Breast epithelium (tissue), 4 donors: Measurements from ENCODE around the gene TOGARAM2. TPM values are rescaled to one million over a fixed set of nuclear protein-coding genes. Genes with fewer than 3 reads are reported as not detected.

Experiments used
- DNase-seq, 2 donors: peaks; one replicate each; pipeline ENCODE4 v3.0.0-alpha.2; 2019; ENCODE audit warnings: low spot score in 2 of 2
- H3K27ac ChIP-seq, 2 donors: fragments of 200-600 bp; sonication (generic) in 1 of 2; one replicate each; pipeline ENCODE4 v1.5.1; 2016 to 2019; ENCODE audit warnings: mild to moderate bottlenecking in 1 of 2
- H3K27me3 ChIP-seq, 2 donors: fragments of 200-600 bp; sonication (generic) in 1 of 2; one replicate each; pipeline versions ENCODE4 v1.5.1 to v1.6.0; 2017 to 2019; ENCODE audit warnings: control low read depth in 1 of 2, mild to moderate bottlenecking in 1 of 2
- H3K36me3 ChIP-seq: fragments of 200-600 bp; one replicate; pipeline ENCODE4 v1.5.1; 2019
- H3K4me1 ChIP-seq, 2 donors: fragments of 200-600 bp; sonication (generic); one replicate each; pipeline ENCODE4 v1.5.1; 2016 to 2019; ENCODE audit warnings: control low read depth in 1 of 2
- H3K4me3 ChIP-seq, 3 donors: fragments of 200-600 bp; sonication (generic); 1 replicate in 2 of 3; 2 replicates in 1 of 3; pipeline ENCODE4 v1.5.1; 2016 to 2019; ENCODE audit warnings: mild to moderate bottlenecking in 3 of 3, moderate library complexity in 2 of 3
- H3K9me3 ChIP-seq, 2 donors: fragments of 200-600 bp; sonication (generic) in 1 of 2; one replicate each; pipeline ENCODE4 v1.5.1; 2016 to 2019; ENCODE audit warnings: control low read depth in 1 of 2
- POLR2A ChIP-seq: fragments of 450-650 bp; IDR thresholded peaks from one replicate; pipeline ENCODE4 v1.6.1; 2016; ENCODE audit warnings: antibody characterized with exemption, mild to moderate bottlenecking, moderate library complexity
- POLR2AphosphoS5 ChIP-seq, 3 donors: sonication (generic); formaldehyde crosslinking; IDR thresholded peaks; one replicate each; pipeline ENCODE4 v1.6.1; 2017; ENCODE audit warnings: antibody characterized with exemption in 3 of 3
- intact Hi-C: fragments of 100-400 bp; cut with DNase I; formaldehyde crosslinking; loops from one replicate; pipeline ENCODE4 v1.15.1; 2023; ENCODE audit warnings: low total_unique reads
- total RNA-seq, 3 donors: library from RNA; depleted of rRNA; stranded (reverse); fragments of >200 nt; gene quantifications; one replicate each; pipeline ENCODE4 v1.1.0, GENCODE V29; 2016
- TF ChIP-seq, protein P1 (sequence below), 3 donors: fragments of 450-650 bp; IDR thresholded peaks; one replicate each; pipeline ENCODE4 v1.5.1; 2016 to 2017; ENCODE audit warnings: antibody characterized with exemption in 3 of 3, mild to moderate bottlenecking in 3 of 3, moderate library complexity in 3 of 3

TOGARAM2 gene
- total RNA-seq, 3 donors from 2014 or later: 0.15 to 2.7 (median 0.33) TPM

- intact Hi-C loops: no loop called here
Measured at GRCh38 chr2:29013057-29013780, 32.1 kb downstream of the TOGARAM2 start.

GRCh38 chr2:29014331-29014730 is 33.2 kb downstream of the TOGARAM2 start:
- no peaks in the 10 kb centered on the region for H3K9me3 ChIP-seq
- H3K4me1 ChIP-seq: peaks cover 0 to 7% of the 10 kb centered on the region in 2 donors
- no peak overlapping the region for H3K4me3 ChIP-seq
- H3K27me3 ChIP-seq: no peaks in the 10 kb centered on the region
- H3K27ac ChIP-seq: no peak overlapping the region
- no peak for DNase-seq
- TF ChIP-seq, protein P1, sequence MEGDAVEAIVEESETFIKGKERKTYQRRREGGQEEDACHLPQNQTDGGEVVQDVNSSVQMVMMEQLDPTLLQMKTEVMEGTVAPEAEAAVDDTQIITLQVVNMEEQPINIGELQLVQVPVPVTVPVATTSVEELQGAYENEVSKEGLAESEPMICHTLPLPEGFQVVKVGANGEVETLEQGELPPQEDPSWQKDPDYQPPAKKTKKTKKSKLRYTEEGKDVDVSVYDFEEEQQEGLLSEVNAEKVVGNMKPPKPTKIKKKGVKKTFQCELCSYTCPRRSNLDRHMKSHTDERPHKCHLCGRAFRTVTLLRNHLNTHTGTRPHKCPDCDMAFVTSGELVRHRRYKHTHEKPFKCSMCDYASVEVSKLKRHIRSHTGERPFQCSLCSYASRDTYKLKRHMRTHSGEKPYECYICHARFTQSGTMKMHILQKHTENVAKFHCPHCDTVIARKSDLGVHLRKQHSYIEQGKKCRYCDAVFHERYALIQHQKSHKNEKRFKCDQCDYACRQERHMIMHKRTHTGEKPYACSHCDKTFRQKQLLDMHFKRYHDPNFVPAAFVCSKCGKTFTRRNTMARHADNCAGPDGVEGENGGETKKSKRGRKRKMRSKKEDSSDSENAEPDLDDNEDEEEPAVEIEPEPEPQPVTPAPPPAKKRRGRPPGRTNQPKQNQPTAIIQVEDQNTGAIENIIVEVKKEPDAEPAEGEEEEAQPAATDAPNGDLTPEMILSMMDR (IDR thresholded peaks at IDR 0.05): no peak
- TF ChIP-seq POLR2A: no peak
- no peak for TF ChIP-seq POLR2AphosphoS5 (IDR thresholded peaks at IDR 0.05)
- H3K36me3 ChIP-seq: no peaks in the 10 kb centered on the region
- intact Hi-C loops: no loop called here

More at GRCh38 chr2:29013057-29013780, 32.1 kb downstream of the TOGARAM2 start:
- Histone ChIP-seq H3K27ac (no peak overlapping the region), H3K4me3 (no peak overlapping the region), H3K4me1 (peaks cover 0 to 7% of the 10 kb centered on the region in 2 donors), H3K27me3 (no peaks in the 10 kb centered on the region), H3K36me3 (no peaks in the 10 kb centered on the region), H3K9me3 (no peaks in the 10 kb centered on the region)
- no peak for TF ChIP-seq POLR2A
- TF ChIP-seq, protein P1 (IDR thresholded peaks at IDR 0.05): no peak
- TF ChIP-seq POLR2AphosphoS5 (IDR thresholded peaks at IDR 0.05): no peak
- no peak for DNase-seq

DNA sequence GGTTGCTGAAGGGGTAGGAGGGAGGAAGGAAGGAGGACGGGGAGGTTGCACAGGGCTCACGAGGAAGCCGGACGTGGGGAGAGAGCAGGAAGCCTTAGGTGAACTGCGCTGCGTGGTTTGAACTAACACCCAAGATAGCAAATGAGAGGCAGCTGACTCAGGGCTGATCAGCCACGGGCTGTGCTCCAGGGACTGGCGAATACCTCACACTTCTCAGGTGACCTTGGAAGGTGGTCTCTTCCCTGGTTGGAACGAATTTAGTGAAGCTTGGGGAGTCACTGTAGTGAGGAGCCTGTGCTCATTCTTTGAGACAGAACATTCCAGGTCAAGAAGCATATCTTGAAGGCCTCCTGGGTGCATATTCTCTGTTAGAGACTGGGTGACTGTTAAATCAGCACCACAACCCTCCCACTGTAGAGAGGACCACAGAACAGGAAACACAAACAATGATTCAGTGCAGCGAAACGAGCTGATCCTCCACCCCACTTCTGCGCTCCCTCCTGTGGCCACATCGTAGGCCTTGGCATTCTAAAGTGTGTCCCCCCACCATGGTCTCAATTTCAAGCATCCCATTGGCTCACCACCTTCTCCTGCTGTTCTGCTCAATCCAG is 33.8 kb downstream of the TOGARAM2 start:
- TF ChIP-seq, protein P1 (IDR thresholded peaks at IDR 0.05): no peak
- TF ChIP-seq POLR2A: no peak
- TF ChIP-seq POLR2AphosphoS5 (IDR thresholded peaks at IDR 0.05): no peak
- intact Hi-C loops: no loop called here
- Histone ChIP-seq H3K4me1 (peaks cover 0 to 7% of the 10 kb centered on the region in 2 donors), H3K36me3 (no peaks in the 10 kb centered on the region), H3K9me3 (no peaks in the 10 kb centered on the region), H3K27me3 (no peaks in the 10 kb centered on the region), H3K4me3 (no peak overlapping the region), H3K27ac (peak overlapping the region in 1 of 2 donors; percentile 55)
- no peak for DNase-seq

- DNase-seq: no peak
- Histone ChIP-seq H3K4me1 (peaks cover 0 to 7% of the 10 kb centered on the region in 2 donors), H3K4me3 (no peak overlapping the region), H3K36me3 (no peaks in the 10 kb centered on the region), H3K27ac (peak overlapping the region in 1 of 2 donors; percentile 80), H3K9me3 (no peaks in the 10 kb centered on the region), H3K27me3 (no peaks in the 10 kb centered on the region)
- intact Hi-C loops: no loop called here
- no peak for TF ChIP-seq POLR2A
- TF ChIP-seq, protein P1 (IDR thresholded peaks at IDR 0.05): no peak
- TF ChIP-seq POLR2AphosphoS5 (IDR thresholded peaks at IDR 0.05): no peak
Measured at GRCh38 chr2:29015701-29016470, 34.8 kb downstream of the TOGARAM2 start.
